K562 (cell line): ENCODE measurements around the gene DDIT3. TPM values are rescaled to one million over a fixed set of nuclear protein-coding genes. Genes with fewer than 3 reads are reported as not detected.

Experiments
- ATAC-seq: fragments of 200-7000 bp; cut with Tn5 transposase; 3 replicates; pipeline ENCODE4 v1.9.1; 2020; ENCODE audit warnings: moderate library complexity
- BruUV-seq: library from RNA; stranded (reverse); fragments of 400-500 nt; replicated peaks from 2 replicates; lab custom pipeline; 2021; lab: Mats Ljungman, UMichigan
- CTCF ChIA-PET: fragments of 300-600 bp; formaldehyde crosslinking; extraction: SDS; loops from one replicate; lab custom pipeline; 2021; ENCODE audit warnings: low intra/inter-chr PET ratio; lab: Yijun Ruan, JAX
- POLR2A ChIA-PET: fragments of 300-600, 350-650 bp; sonication (Branson Sonifier 250); formaldehyde crosslinking; extraction: SDS; loops from one replicate; lab custom pipeline; 2021; ENCODE audit warnings: antibody characterized with exemption, inconsistent platforms; lab: Yijun Ruan, JAX
- DNase-seq, 4 experiments: peaks; one replicate each; pipeline versions ENCODE4 v3.0.0 to v3.0.0-alpha.2; 2011 to 2018; ENCODE audit warnings: low spot score in 3 of 4, mixed read lengths in 3 of 4; ENCODE audit errors: extremely low read depth in 1 of 4
- FAIRE-seq: peaks from 2 replicates; lab custom pipeline; 2011; peaks lifted over from hg19 to GRCh38; lab: Jason Lieb, UNC
- H2AFZ ChIP-seq: 2 replicates; pipeline ENCODE4 v1.6.0; 2011; ENCODE audit warnings: low read depth, low read length, control low read depth, inconsistent platforms
- H3K27ac ChIP-seq: fragments of 200-600 bp; 3 replicates; pipeline ENCODE4 v1.8.0; 2011; ENCODE audit warnings: low read depth, mild to moderate bottlenecking, control low read depth, inconsistent platforms, low read length, moderate library complexity, mixed read lengths; ENCODE audit errors: extremely low read depth
- H3K27me3 ChIP-seq, 2 experiments: fragments of 300-600 bp in 1 of 2; 2 replicates in 1 of 2; 3 replicates in 1 of 2; pipeline versions ENCODE4 v1.6.0 to v1.8.0; 2011; ENCODE audit warnings: inconsistent platforms in 2 of 2, low read length in 2 of 2, mild to moderate bottlenecking in 1 of 2, mixed read lengths in 1 of 2, moderate library complexity in 1 of 2; ENCODE audit not compliant: control insufficient read depth in 2 of 2, insufficient read depth in 2 of 2
- H3K36me3 ChIP-seq: fragments of 300-600 bp; 3 replicates; pipeline ENCODE4 v1.8.0; 2011; ENCODE audit warnings: mild to moderate bottlenecking, low read length, inconsistent platforms; ENCODE audit not compliant: control insufficient read depth, insufficient read depth
- H3K4me1 ChIP-seq, 2 experiments: fragments of 200-600 bp in 1 of 2; replicated peaks in 1 of 2; 2 replicates in 1 of 2; 3 replicates in 1 of 2; pipeline versions ENCODE4 v1.5.1 to v1.8.0; 2011; ENCODE audit warnings: inconsistent platforms in 2 of 2, low read length in 2 of 2, mild to moderate bottlenecking in 1 of 2, mixed read lengths in 1 of 2, moderate library complexity in 1 of 2; ENCODE audit not compliant: control insufficient read depth in 2 of 2, insufficient read depth in 2 of 2
- H3K4me2 ChIP-seq: 2 replicates; pipeline ENCODE4 v1.6.1; 2011; ENCODE audit warnings: low read length, control low read depth, inconsistent platforms, mixed read lengths; ENCODE audit not compliant: insufficient read depth
- H3K4me3 ChIP-seq: fragments of 200-600 bp; sonication (generic), shearing (Covaris generic); 2 replicates; pipeline ENCODE4 v1.5.1; 2016; ENCODE audit warnings: control low read depth, inconsistent platforms
- H3K79me2 ChIP-seq: fragments of 200-600 bp; 3 replicates; pipeline ENCODE4 v1.8.0; 2011; ENCODE audit warnings: low read length, inconsistent platforms; ENCODE audit not compliant: control insufficient read depth, insufficient read depth
- H3K9ac ChIP-seq, 2 experiments: 2 replicates each; pipeline versions ENCODE4 v1.6.0 to v1.6.1; 2011; ENCODE audit warnings: low read depth in 2 of 2, low read length in 2 of 2, control low read depth in 1 of 2, inconsistent platforms in 1 of 2, mild to moderate bottlenecking in 1 of 2, mixed read lengths in 1 of 2; ENCODE audit not compliant: insufficient read depth in 1 of 2
- H3K9me1 ChIP-seq: one replicate; pipeline ENCODE4 v1.6.0; 2011; ENCODE audit warnings: inconsistent platforms, mild to moderate bottlenecking, low read length, moderate library complexity; ENCODE audit not compliant: control insufficient read depth, insufficient read depth
- H3K9me3 ChIP-seq: replicated peaks from 2 replicates; pipeline ENCODE4 v1.5.1; 2011; ENCODE audit warnings: low read depth, low read length, inconsistent platforms; ENCODE audit not compliant: control insufficient read depth, insufficient read depth
- H4K20me1 ChIP-seq: replicated peaks from 2 replicates; pipeline ENCODE4 v1.6.1; 2011; ENCODE audit warnings: low read length, inconsistent platforms, mixed read lengths; ENCODE audit not compliant: control insufficient read depth, insufficient read depth
- CREB1 ChIP-seq, 2 experiments: sonication (generic) in 1 of 2; formaldehyde crosslinking in 1 of 2; IDR thresholded peaks; 2 replicates each; pipeline versions ENCODE4 v1.6.1 to v1.8.0; 2012 to 2022; ENCODE audit warnings: inconsistent platforms in 1 of 2, mild to moderate bottlenecking in 1 of 2, missing genetic modification reagents in 1 of 2, moderate library complexity in 1 of 2
- NFIC ChIP-seq: fragments of 450-650 bp; IDR thresholded peaks from 2 replicates; pipeline ENCODE4 v1.6.1; 2017; ENCODE audit warnings: mild to moderate bottlenecking, inconsistent platforms
- WGBS: fragments of 100-300 bp; shearing (Covaris generic); methylation state at CpG from one replicate; pipeline ENCODE4 v1.1.6; 2016; ENCODE audit warnings: low coverage, mixed read lengths; ENCODE audit not compliant: insufficient coverage; ENCODE audit errors: missing lambda C conversion rate; 5-methylcytosine and 5-hydroxymethylcytosine counted together
- in situ Hi-C: fragments of 300-500 bp; cut with MboI; formaldehyde crosslinking; loops from 4 replicates; pipeline ENCODE4 v1.15.0; 2018; ENCODE audit warnings: inconsistent platforms, mixed read lengths
- intact Hi-C: fragments of 100-400 bp; cut with micrococcal nuclease; formaldehyde crosslinking; loops from 2 replicates; pipeline ENCODE4 v1.14.2; 2022
- polyA plus RNA-seq, 8 experiments: library from polyadenylated mRNA; depleted of rRNA in 4 of 8; stranded (reverse) in 5 of 8; unstranded in 3 of 8; fragments of >200 nt; fragmentation: Nextera tagmentation in 2 of 8; fragmentation: Illumina TruSeq in 1 of 8; extraction: Ambion mirVana in 2 of 8; extraction: Trizol in 1 of 8; gene quantifications; 2 replicates each; pipeline versions ENCODE4 v1.2.1 to v1.2.3, GENCODE V29; 2011 to 2014; ENCODE audit warnings: inconsistent platforms in 1 of 8, missing spikeins in 1 of 8
- total RNA-seq, 7 experiments: library from RNA; depleted of rRNA in 6 of 7; stranded (reverse); fragments of >200 nt in 6 of 7; fragmentation: Illumina TruSeq in 2 of 7; extraction: Trizol in 2 of 7; gene quantifications; 2 replicates each; pipeline versions ENCODE4 v1.2.1 to v1.2.3, GENCODE V29; 2011 to 2021; ENCODE audit warnings: low replicate concordance in 1 of 7
- TF ChIP-seq, protein P1 (sequence below): fragments of 200-800 bp; sonication (Bioruptor generic); IDR thresholded peaks from 2 replicates; pipeline ENCODE4 v1.6.1; 2017; ENCODE audit warnings: missing genetic modification characterization, missing compliant biosample characterization

Gene DDIT3
- total and polyA plus RNA-seq, 9 of the 15 experiments (the other 6 are each of a cell fraction or from before 2014, with no cell fraction given), result 59.1 to 272 (median 89.9) TPM

DNA sequence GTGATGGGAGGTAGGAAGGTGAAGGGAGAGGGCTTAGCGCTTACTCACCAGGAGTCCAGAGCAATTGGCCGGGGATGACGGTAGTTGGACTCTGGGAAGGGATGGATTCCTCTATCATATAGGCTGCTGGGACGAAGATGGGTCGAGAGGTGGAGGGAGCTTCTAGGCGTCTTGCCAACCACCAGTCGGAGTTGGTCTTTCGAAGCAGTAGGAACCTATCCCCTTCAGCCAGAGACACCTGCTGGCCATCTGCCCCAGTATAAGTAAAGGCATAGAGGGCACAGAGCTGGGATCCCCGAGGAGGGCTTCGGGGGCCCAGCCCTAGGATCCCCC is 41.3 kb downstream of the DDIT3 start:
- FAIRE-seq (no peak), ATAC-seq (no peak), DNase-seq (no peak)
- no peaks in the 10 kb centered on the region for H4K20me1 ChIP-seq
- no peak overlapping the region for H3K4me2 ChIP-seq
- BruUV-seq, result no TSS peak
- no peaks in the 10 kb centered on the region for H3K36me3 ChIP-seq
- H3K27ac ChIP-seq, result no peak overlapping the region
- H3K9me1 ChIP-seq, result no peaks in the 10 kb centered on the region
- H2AFZ ChIP-seq, result peak overlapping the region; percentile 93; the same call in 1 of the 2 replicates
- H3K4me1 ChIP-seq, result peaks cover 37 to 51% of the 10 kb centered on the region in 2 experiments
- CTCF ChIA-PET, result no interaction called here
- H3K9me3 ChIP-seq, result no peaks in the 10 kb centered on the region
- intact Hi-C loops, result no loop called here
- in situ Hi-C loops, result no loop called here
- 73% methylated on average over 10 of the region's 10 CpGs for WGBS
- no peak overlapping the region for H3K4me3 ChIP-seq
- no peak overlapping the region; a peak in 1 of 4 replicates for H3K9ac ChIP-seq
- TF ChIP-seq NFIC, result 0 out of 2 replicates have a peak, but pooled peaks have one; percentile 10
- TF ChIP-seq, protein P1, sequence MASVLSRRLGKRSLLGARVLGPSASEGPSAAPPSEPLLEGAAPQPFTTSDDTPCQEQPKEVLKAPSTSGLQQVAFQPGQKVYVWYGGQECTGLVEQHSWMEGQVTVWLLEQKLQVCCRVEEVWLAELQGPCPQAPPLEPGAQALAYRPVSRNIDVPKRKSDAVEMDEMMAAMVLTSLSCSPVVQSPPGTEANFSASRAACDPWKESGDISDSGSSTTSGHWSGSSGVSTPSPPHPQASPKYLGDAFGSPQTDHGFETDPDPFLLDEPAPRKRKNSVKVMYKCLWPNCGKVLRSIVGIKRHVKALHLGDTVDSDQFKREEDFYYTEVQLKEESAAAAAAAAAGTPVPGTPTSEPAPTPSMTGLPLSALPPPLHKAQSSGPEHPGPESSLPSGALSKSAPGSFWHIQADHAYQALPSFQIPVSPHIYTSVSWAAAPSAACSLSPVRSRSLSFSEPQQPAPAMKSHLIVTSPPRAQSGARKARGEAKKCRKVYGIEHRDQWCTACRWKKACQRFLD, result 0 out of 2 replicates have a peak, but pooled peaks have one; percentile 64
- TF ChIP-seq CREB1 (IDR thresholded peaks at IDR 0.05), result no peak
- no peak for TF ChIP-seq CREB1 (CRISPR knock-in tag; IDR thresholded peaks at IDR 0.05)
- POLR2A ChIA-PET, result interaction anchor here (0.7 to 2.1 kb wide), 2 partner anchors 9 to 18 kb away, joined by 4 to 5 read pairs; no protein-coding TSS in a partner anchor
- no peaks in the 10 kb centered on the region for H3K79me2 ChIP-seq
- no peaks in the 10 kb centered on the region for H3K27me3 ChIP-seq
